ENCODE measurements around the gene XPNPEP1. TPM values are rescaled to one million over a fixed set of nuclear protein-coding genes. Genes with fewer than 3 reads are reported as not detected.

The XPNPEP1 gene
- total RNA-seq, 2 experiments from 2014 or later, result 50.3 to 54.3 TPM

- ChIA-PET POLR2A (no interaction called here), CTCF (no interaction called here)
- no peaks in the 10 kb centered on the region for H3K4me1 ChIP-seq (ENCODE audit: insufficient read depth, low read length)
- no peaks in the 10 kb centered on the region for H3K9me3 ChIP-seq (ENCODE audit: control insufficient read depth in 1 of 2, insufficient read depth in 1 of 2, low read length in 2 of 2)
- DNase-seq, result no peak
- ATAC-seq (ENCODE audit: poor library complexity), result no peak
- TF ChIP-seq CTCF (IDR thresholded peaks at IDR 0.05), result no peak
- peaks cover 41% of the 10 kb centered on the region for H3K27me3 Mint-ChIP-seq
- H3K4me1 Mint-ChIP-seq (ENCODE audit: low read depth), result no peaks in the 10 kb centered on the region
- no peaks in the 10 kb centered on the region for H3K36me3 ChIP-seq (ENCODE audit: insufficient read depth, low read length)
- H3K4me3 Mint-ChIP-seq, result no peak overlapping the region
- intact Hi-C loops (cut with DNase I, micrococcal nuclease), result no loop called here
- H3K9me3 Mint-ChIP-seq, result peaks cover 2% of the 10 kb centered on the region
- no peak overlapping the region for H3K27ac Mint-ChIP-seq
- H3K27me3 ChIP-seq (ENCODE audit: control insufficient read depth in 1 of 2, insufficient read depth in 2 of 2, low read length in 2 of 2), result peaks cover 5 to 7% of the 10 kb centered on the region in 2 experiments
- H3K27ac ChIP-seq (ENCODE audit: low read depth in 1 of 2, low read length in 2 of 2), result no peak overlapping the region
- H3K36me3 Mint-ChIP-seq (ENCODE audit: low read depth), result no peaks in the 10 kb centered on the region
- no peak overlapping the region for H3K4me3 ChIP-seq (ENCODE audit: low read length)
These were observed 99.1 kb downstream of the XPNPEP1 start for GRCh38 chr10:109824206-109824605.

GRCh38 chr10:109823196-109823595 lies 100.1 kb downstream of the XPNPEP1 start:
- ChIA-PET CTCF (no interaction called here), POLR2A (no interaction called here)
- no peak for TF ChIP-seq CTCF (IDR thresholded peaks at IDR 0.05)
- Histone ChIP-seq H3K36me3 (ENCODE audit: insufficient read depth, low read length) (no peaks in the 10 kb centered on the region), H3K9me3 (ENCODE audit: control insufficient read depth in 1 of 2, insufficient read depth in 1 of 2, low read length in 2 of 2) (no peaks in the 10 kb centered on the region), H3K27ac (ENCODE audit: low read depth in 1 of 2, low read length in 2 of 2) (no peak overlapping the region), H3K27me3 (ENCODE audit: control insufficient read depth in 1 of 2, insufficient read depth in 2 of 2, low read length in 2 of 2) (peaks cover 5 to 7% of the 10 kb centered on the region in 2 experiments), H3K4me1 (ENCODE audit: insufficient read depth, low read length) (no peaks in the 10 kb centered on the region), H3K4me3 (ENCODE audit: low read length) (no peak overlapping the region)
- Mint-ChIP-seq H3K27me3 (peaks cover 45% of the 10 kb centered on the region), H3K27ac (no peak overlapping the region), H3K36me3 (ENCODE audit: low read depth) (no peaks in the 10 kb centered on the region), H3K4me3 (no peak overlapping the region), H3K4me1 (ENCODE audit: low read depth) (no peaks in the 10 kb centered on the region), H3K9me3 (peaks cover 2% of the 10 kb centered on the region)
- DNase-seq, result no peak
- no peak for ATAC-seq (ENCODE audit: poor library complexity)
- intact Hi-C loops (cut with DNase I, micrococcal nuclease), result no loop called here

GRCh38 chr10:109821672-109822071 lies 101.6 kb downstream of the XPNPEP1 start:
- H3K27me3 ChIP-seq (ENCODE audit: control insufficient read depth in 1 of 2, insufficient read depth in 2 of 2, low read length in 2 of 2), result peaks cover 5 to 7% of the 10 kb centered on the region in 2 experiments
- H3K36me3 ChIP-seq (ENCODE audit: insufficient read depth, low read length), result no peaks in the 10 kb centered on the region
- TF ChIP-seq CTCF (IDR thresholded peaks at IDR 0.05), result no peak
- intact Hi-C loops (cut with DNase I, micrococcal nuclease), result no loop called here
- CTCF ChIA-PET, result no interaction called here
- H3K27ac Mint-ChIP-seq, result no peak overlapping the region
- H3K4me1 ChIP-seq (ENCODE audit: insufficient read depth, low read length), result no peaks in the 10 kb centered on the region
- H3K4me3 ChIP-seq (ENCODE audit: low read length), result no peak overlapping the region
- POLR2A ChIA-PET, result no interaction called here
- H3K27ac ChIP-seq (ENCODE audit: low read depth in 1 of 2, low read length in 2 of 2), result no peak overlapping the region
- DNase-seq (no peak), ATAC-seq (ENCODE audit: poor library complexity) (no peak)
- no peak overlapping the region for H3K4me3 Mint-ChIP-seq
- no peaks in the 10 kb centered on the region for H3K4me1 Mint-ChIP-seq (ENCODE audit: low read depth)
- no peaks in the 10 kb centered on the region for H3K36me3 Mint-ChIP-seq (ENCODE audit: low read depth)
- peaks cover 45% of the 10 kb centered on the region for H3K27me3 Mint-ChIP-seq
- H3K9me3 ChIP-seq (ENCODE audit: control insufficient read depth in 1 of 2, insufficient read depth in 1 of 2, low read length in 2 of 2), result no peaks in the 10 kb centered on the region
- peaks cover 2% of the 10 kb centered on the region for H3K9me3 Mint-ChIP-seq
